Measurements from ENCODE around the gene DCC. TPM values are rescaled to one million over a fixed set of nuclear protein-coding genes. Genes with fewer than 3 reads are reported as not detected.

The DCC gene
- polyA plus RNA-seq, 1 donor (not counting 4 experiments of a cell fraction or from before 2014, with no cell fraction given), result not detected

GRCh38 chr18:53324353-53324752 lies 984.4 kb downstream of the DCC start:
- DNase-seq (ENCODE audit: low read depth, low spot score), result no peak
- no peaks in the 10 kb centered on the region for H3K4me1 ChIP-seq (ENCODE audit: control insufficient read depth, extremely low read depth, insufficient read depth, low read length)
- H3K36me3 ChIP-seq (ENCODE audit: control insufficient read depth in 2 of 2, extremely low read depth in 1 of 2, insufficient read depth in 2 of 2, low read length in 2 of 2), result no peaks in the 10 kb centered on the region
- no peak overlapping the region for H3K9ac ChIP-seq (ENCODE audit: control insufficient read depth, extremely low read depth, insufficient read depth, low read length)
- H3K9me3 ChIP-seq (ENCODE audit: control insufficient read depth, low read depth, low read length), result no peaks in the 10 kb centered on the region
- H3K9me1 ChIP-seq (ENCODE audit: control insufficient read depth, extremely low read depth, insufficient read depth, low read length), result no peaks in the 10 kb centered on the region
- H2AFZ ChIP-seq (ENCODE audit: control insufficient read depth, low read length), result no peak overlapping the region
- FAIRE-seq, result no peak
- no peak overlapping the region for H3K27ac ChIP-seq (ENCODE audit: control insufficient read depth, insufficient read depth, low read length)
- no peaks in the 10 kb centered on the region for H4K20me1 ChIP-seq (ENCODE audit: control insufficient read depth, extremely low read depth, insufficient read depth, low read length)
- H3K27me3 ChIP-seq (ENCODE audit: control insufficient read depth, extremely low read depth, insufficient read depth, low read length), result no peaks in the 10 kb centered on the region
- dilution Hi-C loops (cut with MboI; ENCODE audit: extremely low pct_ligation_motif_present, low sequenced_read_pairs), result no loop called here
- H3K4me3 ChIP-seq (ENCODE audit: control insufficient read depth in 2 of 3, extremely low read depth in 1 of 3, insufficient read depth in 2 of 3, low read depth in 1 of 3, low read length in 3 of 3), result no peak overlapping the region
- TF ChIP-seq, protein P1, sequence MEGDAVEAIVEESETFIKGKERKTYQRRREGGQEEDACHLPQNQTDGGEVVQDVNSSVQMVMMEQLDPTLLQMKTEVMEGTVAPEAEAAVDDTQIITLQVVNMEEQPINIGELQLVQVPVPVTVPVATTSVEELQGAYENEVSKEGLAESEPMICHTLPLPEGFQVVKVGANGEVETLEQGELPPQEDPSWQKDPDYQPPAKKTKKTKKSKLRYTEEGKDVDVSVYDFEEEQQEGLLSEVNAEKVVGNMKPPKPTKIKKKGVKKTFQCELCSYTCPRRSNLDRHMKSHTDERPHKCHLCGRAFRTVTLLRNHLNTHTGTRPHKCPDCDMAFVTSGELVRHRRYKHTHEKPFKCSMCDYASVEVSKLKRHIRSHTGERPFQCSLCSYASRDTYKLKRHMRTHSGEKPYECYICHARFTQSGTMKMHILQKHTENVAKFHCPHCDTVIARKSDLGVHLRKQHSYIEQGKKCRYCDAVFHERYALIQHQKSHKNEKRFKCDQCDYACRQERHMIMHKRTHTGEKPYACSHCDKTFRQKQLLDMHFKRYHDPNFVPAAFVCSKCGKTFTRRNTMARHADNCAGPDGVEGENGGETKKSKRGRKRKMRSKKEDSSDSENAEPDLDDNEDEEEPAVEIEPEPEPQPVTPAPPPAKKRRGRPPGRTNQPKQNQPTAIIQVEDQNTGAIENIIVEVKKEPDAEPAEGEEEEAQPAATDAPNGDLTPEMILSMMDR (optimal IDR thresholded peaks at IDR 0.05 in 1 of 3, IDR thresholded peaks at IDR 0.05 in 1 of 3, conservative IDR thresholded peaks at IDR 0.05 in 1 of 3; ENCODE audit: extremely low read depth in 1 of 3, insufficient read depth in 2 of 3, low read length in 3 of 3), result no peak
- TF ChIP-seq EZH2 (IDR thresholded peaks at IDR 0.05; ENCODE audit: low read length), result no peak
- H3K79me2 ChIP-seq (ENCODE audit: control insufficient read depth, insufficient read depth, low read length), result no peaks in the 10 kb centered on the region
- no peak overlapping the region for H3K4me2 ChIP-seq (ENCODE audit: control insufficient read depth, extremely low read depth, insufficient read depth, low read depth, low read length)

DNA sequence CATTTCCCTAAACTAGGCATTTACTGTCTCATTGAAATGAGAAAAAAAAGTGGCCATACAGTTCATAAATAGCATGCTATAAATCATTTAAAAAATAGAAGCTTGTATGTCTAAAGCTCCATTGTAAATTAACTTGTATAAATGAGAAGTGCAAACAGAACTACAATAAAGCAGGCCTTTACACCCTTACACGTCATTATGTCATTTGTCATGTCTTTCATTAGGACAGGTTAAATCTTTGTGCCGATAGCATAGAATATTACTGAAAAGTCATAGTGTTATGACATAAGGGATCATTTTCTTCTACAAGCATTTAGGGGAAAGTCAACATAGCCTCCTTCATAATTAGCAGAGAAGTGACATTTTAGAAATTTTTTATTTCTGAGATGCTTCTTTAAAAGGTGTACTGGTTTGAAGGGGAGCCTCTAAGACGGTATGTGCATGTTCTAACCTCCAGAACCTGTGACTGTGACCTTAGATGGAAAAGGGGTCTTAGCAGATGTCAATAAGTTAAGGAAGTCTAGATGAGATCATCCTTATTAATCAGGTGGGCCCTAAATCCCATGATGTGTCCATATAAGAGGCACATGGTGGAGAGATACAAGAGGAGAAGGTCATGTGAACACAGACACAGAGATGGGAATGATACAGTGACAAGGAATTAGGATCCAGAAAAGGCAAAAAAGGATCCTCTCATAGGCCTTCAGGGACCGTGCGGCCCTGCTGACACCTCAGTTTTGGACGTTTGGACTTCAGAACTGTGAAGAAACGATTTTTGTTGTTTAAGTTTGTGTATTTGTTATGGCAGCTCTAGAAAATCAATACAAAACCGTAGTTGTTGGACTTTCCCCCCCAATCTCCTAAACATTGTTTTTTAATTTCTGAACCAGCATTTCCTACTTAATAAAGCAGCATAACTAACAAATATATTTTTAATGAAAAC lies 1020.8 kb downstream of the DCC start:
- no peak for FAIRE-seq
- Histone ChIP-seq H3K9me3 (ENCODE audit: control insufficient read depth, low read depth, low read length) (no peaks in the 10 kb centered on the region), H3K27ac (ENCODE audit: control insufficient read depth, insufficient read depth, low read length) (no peak overlapping the region), H4K20me1 (ENCODE audit: control insufficient read depth, extremely low read depth, insufficient read depth, low read length) (no peaks in the 10 kb centered on the region), H3K36me3 (ENCODE audit: control insufficient read depth in 2 of 2, extremely low read depth in 1 of 2, insufficient read depth in 2 of 2, low read length in 2 of 2) (no peaks in the 10 kb centered on the region), H3K4me1 (ENCODE audit: control insufficient read depth, extremely low read depth, insufficient read depth, low read length) (no peaks in the 10 kb centered on the region), H2AFZ (ENCODE audit: control insufficient read depth, low read length) (no peak overlapping the region), H3K27me3 (ENCODE audit: control insufficient read depth, extremely low read depth, insufficient read depth, low read length) (no peaks in the 10 kb centered on the region), H3K79me2 (ENCODE audit: control insufficient read depth, insufficient read depth, low read length) (no peaks in the 10 kb centered on the region), H3K9me1 (ENCODE audit: control insufficient read depth, extremely low read depth, insufficient read depth, low read length) (no peaks in the 10 kb centered on the region), H3K4me3 (ENCODE audit: control insufficient read depth in 2 of 3, extremely low read depth in 1 of 3, insufficient read depth in 2 of 3, low read depth in 1 of 3, low read length in 3 of 3) (no peak overlapping the region), H3K4me2 (ENCODE audit: control insufficient read depth, extremely low read depth, insufficient read depth, low read depth, low read length) (no peak overlapping the region), H3K9ac (ENCODE audit: control insufficient read depth, extremely low read depth, insufficient read depth, low read length) (no peak overlapping the region)
- dilution Hi-C loops (cut with MboI; ENCODE audit: extremely low pct_ligation_motif_present, low sequenced_read_pairs), result no loop called here
- DNase-seq (ENCODE audit: low read depth, low spot score), result no peak
- no peak for TF ChIP-seq EZH2 (IDR thresholded peaks at IDR 0.05; ENCODE audit: low read length)
- TF ChIP-seq, protein P1 (optimal IDR thresholded peaks at IDR 0.05 in 1 of 3, IDR thresholded peaks at IDR 0.05 in 1 of 3, conservative IDR thresholded peaks at IDR 0.05 in 1 of 3; ENCODE audit: extremely low read depth in 1 of 3, insufficient read depth in 2 of 3, low read length in 3 of 3), result no peak

All from keratinocyte (primary cell).